H1 (cell line): ENCODE data around the gene AMN1. TPM values are rescaled to one million over a fixed set of nuclear protein-coding genes. Genes with fewer than 3 reads are reported as not detected.

ENCODE experiments used
- CHD7 ChIP-seq: fragments of 300-600 bp; sonication (generic); IDR thresholded peaks from 2 replicates; pipeline ENCODE4 v1.7.1; 2012; ENCODE audit warnings: low read length, moderate library complexity, mild to moderate bottlenecking, inconsistent platforms; ENCODE audit not compliant: insufficient replicate concordance
- HDAC2 ChIP-seq, 2 experiments: fragments of 300-600 bp in 1 of 2; sonication (generic) in 1 of 2; IDR thresholded peaks; 2 replicates each; pipeline ENCODE4 v1.6.1; 2011 to 2012; ENCODE audit warnings: low read depth in 2 of 2, low read length in 2 of 2, mild to moderate bottlenecking in 2 of 2, moderate library complexity in 2 of 2, borderline replicate concordance in 1 of 2, inconsistent platforms in 1 of 2
- RBBP5 ChIP-seq: IDR thresholded peaks from 2 replicates; pipeline ENCODE4 v1.7.1; 2012; ENCODE audit warnings: low read depth, mild to moderate bottlenecking, inconsistent platforms, low read length, moderate library complexity, borderline replicate concordance
- TAF1 ChIP-seq: IDR thresholded peaks from 2 replicates; pipeline ENCODE4 v1.6.1; 2011; ENCODE audit warnings: mild to moderate bottlenecking, low read depth, low read length
- polyA plus RNA-seq, 7 experiments: library from polyadenylated mRNA; depleted of rRNA in 3 of 7; stranded (reverse) in 5 of 7; unstranded in 2 of 7; fragments of >200 nt in 5 of 7; fragments of 200-250 nt in 2 of 7; gene quantifications; 1 replicate in 5 of 7; 2 replicates in 1 of 7; 4 replicates in 1 of 7; pipeline versions ENCODE4 v1.2.1 to v1.2.3, GENCODE V29; 2011 to 2013; ENCODE audit warnings: missing spikeins in 2 of 7, mixed read lengths in 2 of 7
- total RNA-seq: library from RNA; stranded (reverse); fragmentation: NEBNext Ultra II Directional; extraction: Animal tissue kit (Norgen Biotek cat#: 25700); gene quantifications from 2 replicates; pipeline ENCODE4 v1.2.1, GENCODE V29; 2021
- TF ChIP-seq, protein P1 (sequence below): IDR thresholded peaks from 2 replicates; pipeline ENCODE4 v1.6.1; 2012; ENCODE audit warnings: inconsistent platforms
- TF ChIP-seq, protein P2 (sequence below): IDR thresholded peaks from 2 replicates; pipeline ENCODE4 v1.6.1; 2012; ENCODE audit warnings: low read length, inconsistent platforms

Gene AMN1
- total and polyA plus RNA-seq, 2 of the 8 experiments (the other 6 are each of a cell fraction or from before 2014, with no cell fraction given) = 7.5 to 13.8 TPM

DNA sequence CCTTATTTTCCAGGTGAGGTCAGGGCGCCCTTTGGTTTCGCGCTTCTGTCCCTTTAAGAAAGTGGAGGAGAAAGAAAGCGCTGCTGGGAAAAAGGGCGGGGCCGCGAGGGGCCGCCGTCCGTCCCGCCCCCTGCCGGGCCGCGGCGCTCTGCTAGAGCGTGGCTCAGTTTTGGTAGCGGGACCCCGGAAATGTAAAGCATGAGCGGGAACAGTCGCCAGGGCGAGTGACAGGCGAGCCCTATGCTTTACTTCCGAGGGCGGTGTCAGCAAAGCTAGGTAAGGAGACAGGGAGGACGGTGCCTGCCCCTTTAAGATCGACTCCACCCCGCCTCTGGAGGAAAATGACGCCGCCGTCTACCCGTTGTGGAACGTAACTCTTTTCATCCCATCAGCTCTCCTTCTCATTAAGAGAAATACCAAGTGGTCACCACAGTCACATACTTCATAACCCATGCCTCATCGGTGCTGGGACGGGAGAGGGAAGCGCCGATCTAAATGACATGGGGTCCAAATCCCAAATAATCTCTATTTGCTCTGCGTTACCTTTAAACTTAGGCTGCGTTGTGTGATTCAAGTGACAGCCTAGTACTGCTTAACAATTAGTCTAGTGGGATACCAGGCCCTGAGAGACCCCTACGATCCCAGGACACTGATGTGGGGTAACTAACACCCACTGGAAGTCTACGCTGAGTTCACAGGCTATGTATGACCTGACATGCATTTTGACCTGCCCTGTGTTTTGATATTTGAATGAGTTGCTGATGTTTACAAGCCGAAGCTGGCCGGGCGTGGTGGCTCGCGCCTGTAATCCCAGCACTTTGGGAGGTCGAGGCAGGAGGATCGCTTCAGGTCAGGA lies 69.5 kb downstream of the AMN1 start, which contains the start of gene ETFBKMT (continued):
- TF ChIP-seq CHD7 (no peak), TAF1 (peak; percentile 67), HDAC2 (IDR thresholded peaks at IDR 0.05; ENCODE audit: borderline replicate concordance in 1 of 2, low read depth in 2 of 2, low read length in 2 of 2) (peak in 1 of 2 experiments; percentile 85; a peak in 1 of 4 replicates), RBBP5 (peak; percentile 56; the same call in 1 of the 2 replicates)
- TF ChIP-seq, protein P1, sequence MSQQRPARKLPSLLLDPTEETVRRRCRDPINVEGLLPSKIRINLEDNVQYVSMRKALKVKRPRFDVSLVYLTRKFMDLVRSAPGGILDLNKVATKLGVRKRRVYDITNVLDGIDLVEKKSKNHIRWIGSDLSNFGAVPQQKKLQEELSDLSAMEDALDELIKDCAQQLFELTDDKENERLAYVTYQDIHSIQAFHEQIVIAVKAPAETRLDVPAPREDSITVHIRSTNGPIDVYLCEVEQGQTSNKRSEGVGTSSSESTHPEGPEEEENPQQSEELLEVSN = peak; percentile 29; the same call in 1 of the 2 replicates
- TF ChIP-seq, protein P2, sequence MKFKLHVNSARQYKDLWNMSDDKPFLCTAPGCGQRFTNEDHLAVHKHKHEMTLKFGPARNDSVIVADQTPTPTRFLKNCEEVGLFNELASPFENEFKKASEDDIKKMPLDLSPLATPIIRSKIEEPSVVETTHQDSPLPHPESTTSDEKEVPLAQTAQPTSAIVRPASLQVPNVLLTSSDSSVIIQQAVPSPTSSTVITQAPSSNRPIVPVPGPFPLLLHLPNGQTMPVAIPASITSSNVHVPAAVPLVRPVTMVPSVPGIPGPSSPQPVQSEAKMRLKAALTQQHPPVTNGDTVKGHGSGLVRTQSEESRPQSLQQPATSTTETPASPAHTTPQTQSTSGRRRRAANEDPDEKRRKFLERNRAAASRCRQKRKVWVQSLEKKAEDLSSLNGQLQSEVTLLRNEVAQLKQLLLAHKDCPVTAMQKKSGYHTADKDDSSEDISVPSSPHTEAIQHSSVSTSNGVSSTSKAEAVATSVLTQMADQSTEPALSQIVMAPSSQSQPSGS = 0 out of 2 replicates have a peak, but pooled peaks have one; percentile 18
